HG03432 (cell line): ENCODE measurements around the gene CNTRL.
A peak's percentile ranks its signal among the peaks of the same experiment; 100 is the strongest.
"Not testable (repeated sequence)": the region's sequence is repeated elsewhere in the genome, so short reads cannot be mapped to it uniquely, and the experiment has no call there.

ENCODE experiments used
- ATAC-seq: cut with Tn5 transposase; IDR thresholded peaks from one replicate; pipeline ENCODE4 v1.9.1; 2021; ENCODE audit warnings: mild to moderate bottlenecking, moderate library complexity; ENCODE audit not compliant: unreplicated experiment

Gene CNTRL

DNA sequence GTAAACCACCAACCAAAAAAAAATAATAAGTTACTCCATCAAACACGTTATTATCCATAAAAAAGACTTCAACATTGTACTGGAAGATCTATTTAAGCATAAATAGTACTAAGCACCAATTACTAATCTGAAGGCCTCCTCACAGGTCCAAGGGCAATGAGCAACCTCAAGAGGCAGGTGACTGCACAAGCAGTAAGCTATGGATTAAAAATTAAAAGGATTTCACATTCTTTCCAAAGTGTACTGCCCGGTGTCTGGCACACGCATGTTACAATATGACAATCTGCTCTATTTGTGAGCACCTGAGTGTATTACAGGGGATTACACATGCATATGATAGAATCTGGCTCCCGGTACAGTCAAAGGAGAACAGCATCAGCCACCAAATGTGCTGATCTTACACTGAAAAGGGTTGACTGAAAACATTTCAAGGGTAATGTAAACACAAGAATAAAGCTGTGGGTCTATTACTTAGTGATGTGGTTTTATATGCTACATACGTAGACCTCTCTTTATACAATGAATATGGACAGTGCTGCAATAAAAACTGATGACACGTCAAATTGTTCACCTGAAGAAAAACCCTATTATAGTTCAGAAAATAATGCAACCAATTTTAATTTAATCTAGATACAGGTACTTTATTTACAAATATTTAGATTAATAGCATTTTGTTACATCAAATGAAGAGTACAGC, 104.1 kb downstream of the CNTRL start:
- ATAC-seq = no peak

DNA sequence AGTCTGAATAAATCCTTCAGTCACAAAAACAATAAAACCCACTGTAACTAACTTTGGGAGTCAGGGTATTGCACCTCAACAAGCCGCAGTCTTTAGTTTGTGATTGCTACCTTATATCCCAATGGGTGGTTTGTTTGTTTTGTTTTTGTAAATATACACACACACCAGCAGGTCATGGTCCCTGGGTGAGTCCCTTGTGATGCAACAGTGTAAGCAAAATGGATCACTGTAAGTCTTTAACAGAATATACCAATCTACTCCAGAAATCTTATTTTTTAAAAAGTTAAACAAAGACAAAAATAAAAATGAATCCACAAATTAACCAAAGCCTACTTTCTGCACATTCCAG, 104.6 kb downstream of the CNTRL start:
- ATAC-seq = not testable (repeated sequence)

DNA sequence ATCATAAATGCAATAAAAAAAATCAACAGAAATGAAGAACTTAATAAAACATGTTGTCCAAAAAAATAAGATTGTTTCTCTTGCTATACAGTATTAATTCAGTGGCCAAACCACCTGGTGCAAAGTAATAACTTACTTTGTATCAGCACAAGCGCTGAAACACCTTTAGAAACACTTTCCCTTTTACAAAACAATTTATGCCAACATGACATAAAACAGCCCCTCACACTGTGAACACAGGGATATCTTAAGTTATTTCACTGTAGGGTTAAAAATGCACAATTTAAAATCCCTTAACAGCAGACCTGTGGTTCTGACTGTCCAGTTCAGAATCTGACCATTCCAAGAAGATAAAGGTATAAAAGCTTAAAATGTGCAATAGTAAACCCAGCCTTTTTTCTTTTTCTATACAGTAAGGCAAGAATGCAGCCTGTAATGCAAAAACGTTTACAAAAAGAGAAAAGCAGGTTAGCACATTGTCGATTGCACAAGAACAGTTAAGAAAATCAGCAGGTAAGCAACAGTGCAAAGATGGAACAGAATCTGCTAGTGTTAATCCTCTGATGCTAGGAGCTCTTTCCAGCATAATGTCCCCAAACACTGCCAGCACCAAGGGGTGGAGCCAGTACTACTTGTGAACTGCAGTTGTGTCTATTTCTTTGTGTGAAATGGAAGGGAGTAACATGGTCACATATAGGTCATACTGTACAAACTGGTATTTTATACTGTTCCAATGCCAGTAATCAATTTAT, 105.4 kb downstream of the CNTRL start:
- no peak for ATAC-seq

DNA sequence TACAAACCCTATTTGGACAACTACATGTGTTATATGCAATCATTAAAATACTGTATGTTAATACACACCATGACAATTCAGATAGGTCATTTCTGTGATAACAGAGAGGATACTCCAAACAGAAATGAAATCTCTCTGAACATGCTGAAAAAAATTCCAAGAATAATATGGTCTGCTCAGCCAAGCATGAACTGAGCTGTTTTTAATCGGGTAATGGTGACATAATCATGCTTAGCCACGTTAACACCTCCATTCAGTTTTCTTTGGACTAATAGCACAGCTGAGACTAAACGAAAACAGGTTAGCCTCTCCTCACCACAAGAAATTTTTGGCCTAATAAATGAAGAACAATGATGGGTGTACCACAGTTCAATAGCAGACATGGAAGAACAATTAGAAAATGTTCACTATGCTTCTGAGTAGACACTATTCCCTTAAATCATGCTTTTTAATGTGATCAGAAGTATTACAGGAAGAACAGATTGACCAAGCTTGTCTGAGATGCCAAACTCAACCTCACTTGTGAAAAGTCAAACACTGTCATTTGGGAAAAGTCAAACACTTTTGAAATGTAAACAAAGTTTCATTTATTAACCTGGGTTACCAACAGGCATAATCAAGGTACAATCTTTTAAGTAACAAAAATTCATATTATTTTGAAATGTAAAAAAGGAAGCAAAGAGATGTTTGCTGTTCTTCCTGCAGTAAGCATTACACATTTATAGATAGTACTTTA, 107.5 kb downstream of the CNTRL start:
- ATAC-seq = no peak

DNA sequence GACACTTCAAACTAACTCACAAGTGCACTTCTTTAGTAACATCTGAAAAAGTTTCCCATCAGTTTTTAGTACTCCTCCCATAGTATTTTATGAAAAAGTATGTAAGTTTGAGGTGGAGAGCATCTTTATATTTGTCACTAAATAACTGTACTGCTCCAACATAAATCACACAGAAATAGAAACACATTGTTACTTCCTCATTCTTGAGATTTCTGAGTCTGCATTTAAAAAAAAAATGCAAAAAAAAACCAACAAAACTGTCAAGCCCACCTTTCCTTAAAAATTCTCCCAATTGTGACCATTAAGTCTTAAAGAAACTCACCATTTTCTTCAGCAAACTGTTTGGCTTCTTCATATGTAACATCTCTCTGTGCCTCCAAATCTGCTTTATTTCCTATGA, 108.2 kb downstream of the CNTRL start:
- ATAC-seq = no peak

DNA sequence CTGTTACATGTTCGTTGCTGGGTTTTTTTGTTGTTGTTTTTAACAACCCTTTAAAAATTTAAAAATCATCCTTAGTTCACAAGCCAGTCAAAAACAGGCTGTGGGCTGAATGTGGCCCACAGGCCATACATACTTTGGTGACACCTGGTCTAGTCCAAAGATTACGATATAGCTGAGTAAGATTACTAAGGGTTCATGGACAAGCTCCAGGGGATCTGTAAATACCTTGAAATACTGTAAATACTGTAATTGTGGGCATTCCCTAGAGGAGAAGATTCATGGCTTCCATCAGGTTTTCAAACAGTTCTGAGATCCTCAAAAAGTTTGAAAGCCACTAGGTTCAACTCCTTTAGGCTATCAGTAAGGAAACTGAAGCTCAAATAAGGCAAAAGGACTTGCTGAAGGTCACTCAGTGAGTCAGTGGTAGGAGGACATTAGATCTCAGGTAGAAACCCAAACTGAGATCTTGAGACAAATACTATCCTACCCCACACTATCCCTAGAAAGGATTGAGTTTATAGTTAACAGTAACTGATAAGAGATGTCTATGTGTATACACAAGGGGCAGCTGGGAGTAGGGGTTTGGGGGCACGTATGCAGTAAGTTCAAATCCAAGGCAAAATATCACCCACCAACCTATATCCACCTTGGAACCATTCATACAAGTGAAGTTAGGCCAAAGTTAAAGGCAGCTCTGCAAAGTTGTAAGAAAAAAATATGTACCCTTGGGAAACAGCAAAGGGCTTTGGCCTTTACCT, 109.1 kb downstream of the CNTRL start:
- ATAC-seq = no peak

DNA sequence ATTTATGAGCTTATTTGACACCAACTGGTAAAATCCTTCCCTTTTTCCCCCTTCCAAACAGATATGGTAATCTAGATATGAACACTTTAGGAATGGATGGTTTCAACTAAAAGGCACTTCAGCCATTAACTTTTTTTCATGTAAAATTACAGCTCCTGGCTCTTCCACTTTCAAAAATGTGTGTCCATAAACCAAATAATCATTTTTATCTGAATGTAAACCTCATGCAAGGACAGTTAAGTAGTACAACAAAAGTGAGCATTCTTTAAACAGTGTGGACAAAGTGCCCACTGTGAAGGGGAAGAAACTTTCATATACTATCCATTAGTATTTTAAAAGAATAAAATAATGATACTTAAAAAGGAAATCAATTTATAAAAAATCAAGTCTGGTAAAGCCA, 109.7 kb downstream of the CNTRL start:
- ATAC-seq = no peak

DNA sequence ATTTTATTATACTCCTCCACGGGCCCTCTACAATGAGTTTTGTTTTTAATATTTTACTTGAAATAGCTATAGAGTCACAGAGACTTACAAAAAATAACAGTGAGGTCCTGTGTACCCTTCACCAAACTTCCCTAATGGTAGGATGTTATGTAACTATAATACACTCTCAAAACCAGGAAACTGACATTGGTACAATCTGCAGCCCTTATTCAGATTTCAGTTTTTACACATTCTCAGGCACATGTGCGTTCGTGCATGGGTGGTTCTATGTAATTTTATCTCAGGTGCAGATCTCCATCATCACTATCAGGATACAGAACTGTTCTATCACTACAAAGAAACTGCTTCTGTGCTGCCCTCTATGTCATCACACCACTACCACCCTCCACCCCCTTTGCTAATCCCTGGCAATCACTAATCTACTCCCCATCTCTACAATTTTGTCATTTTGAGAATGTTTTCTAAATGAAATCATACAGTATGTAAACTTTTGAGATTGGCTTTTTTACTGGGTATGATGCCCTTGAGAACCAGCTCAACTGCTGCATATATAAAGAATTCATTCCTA, 110.5 kb downstream of the CNTRL start:
- ATAC-seq = no peak

DNA sequence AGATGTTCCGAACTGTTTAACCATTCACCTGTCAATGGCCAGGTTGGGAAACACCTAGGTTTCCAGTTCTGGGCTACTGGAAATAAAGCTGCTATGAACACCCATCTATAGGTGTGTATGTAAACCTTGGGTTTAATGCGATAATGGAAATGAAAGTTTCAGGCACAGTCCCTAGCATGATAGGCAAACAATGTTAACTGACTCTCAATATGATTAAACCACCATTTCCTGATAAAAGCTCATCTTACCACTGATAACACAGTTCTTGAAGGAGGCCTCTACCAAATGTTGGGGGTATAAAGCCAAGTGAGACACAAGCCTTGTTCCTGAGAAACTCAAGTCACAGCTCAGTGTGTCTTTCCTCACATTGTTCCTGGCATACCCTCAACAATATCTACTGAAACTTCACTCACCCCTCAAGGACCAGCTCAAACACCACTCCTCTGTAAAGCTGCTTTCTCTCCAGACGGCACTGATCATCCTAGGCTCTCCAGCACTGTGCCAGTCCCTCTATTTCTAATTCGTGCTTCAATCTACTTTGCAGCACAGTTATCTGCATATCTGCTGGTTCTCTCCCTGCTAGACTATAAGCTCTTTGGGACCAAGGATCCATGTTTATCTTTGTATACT, 111.1 kb downstream of the CNTRL start:
- ATAC-seq = no peak

DNA sequence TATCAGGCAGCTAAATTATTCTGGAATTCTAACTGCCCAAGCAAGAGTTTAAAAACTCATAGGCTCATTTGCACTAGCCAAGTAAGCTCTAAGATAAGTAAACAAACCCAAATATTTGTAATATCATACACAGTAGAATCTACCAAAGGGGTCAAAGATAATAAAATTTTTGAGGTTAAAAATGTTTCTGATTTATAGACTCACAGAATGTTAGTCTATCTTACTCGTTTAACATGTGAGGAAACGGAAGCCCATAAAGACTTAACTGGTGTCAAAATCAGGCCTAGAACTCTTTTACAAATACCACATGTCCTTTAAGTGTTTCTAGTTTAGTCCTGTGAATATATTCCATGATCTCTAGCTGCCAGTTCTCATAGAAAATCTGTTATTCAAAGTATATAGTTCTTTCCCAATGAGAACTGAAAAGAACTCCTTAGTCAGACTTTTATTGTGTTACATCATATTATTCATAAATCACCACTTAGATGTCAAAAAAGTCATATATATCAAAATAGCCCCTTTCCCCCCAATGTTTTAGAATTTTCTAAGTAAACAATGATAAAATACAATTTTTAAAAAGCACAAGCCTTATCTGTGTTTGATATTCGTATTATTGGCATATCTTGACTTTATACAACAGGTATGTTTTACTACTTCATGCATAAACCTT, 113.0 kb downstream of the CNTRL start:
- ATAC-seq = no peak

DNA sequence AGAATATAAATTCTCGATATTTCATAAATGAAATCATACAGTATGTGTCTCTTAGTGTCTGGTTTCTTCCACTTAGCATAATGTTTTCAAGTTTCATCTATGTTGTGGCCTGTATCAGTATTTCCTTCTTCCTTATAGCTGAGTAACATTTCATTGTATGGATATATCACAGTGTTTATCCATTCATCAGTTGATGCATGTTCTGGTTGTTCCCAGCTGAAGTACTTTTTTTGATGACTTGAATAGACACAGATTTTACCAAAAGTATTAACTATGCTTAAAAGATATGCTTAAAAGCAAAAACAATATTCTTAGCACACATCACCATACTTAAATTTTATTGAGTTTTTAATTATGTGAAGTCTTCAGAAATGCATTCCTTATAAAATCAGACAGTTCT, 114.3 kb downstream of the CNTRL start:
- ATAC-seq = no peak

DNA sequence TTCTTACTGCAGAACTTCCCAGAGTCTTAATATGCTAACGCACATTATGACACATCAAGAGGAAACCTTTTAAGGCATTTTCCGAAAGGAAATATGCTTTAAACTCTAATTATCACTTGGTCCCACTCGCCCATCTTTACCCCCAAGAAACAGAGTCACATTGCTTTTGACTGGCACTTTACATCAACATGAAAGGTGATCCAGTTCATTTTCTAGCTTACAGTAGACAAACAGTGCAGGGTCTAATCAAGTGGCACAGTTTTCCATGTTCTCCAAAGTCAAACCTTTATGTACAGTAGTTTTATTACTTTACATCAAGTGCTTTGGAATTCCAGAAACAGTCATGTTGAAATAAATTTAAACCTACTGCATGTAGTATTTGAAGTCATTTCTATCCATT, 114.9 kb downstream of the CNTRL start:
- ATAC-seq = no peak

DNA sequence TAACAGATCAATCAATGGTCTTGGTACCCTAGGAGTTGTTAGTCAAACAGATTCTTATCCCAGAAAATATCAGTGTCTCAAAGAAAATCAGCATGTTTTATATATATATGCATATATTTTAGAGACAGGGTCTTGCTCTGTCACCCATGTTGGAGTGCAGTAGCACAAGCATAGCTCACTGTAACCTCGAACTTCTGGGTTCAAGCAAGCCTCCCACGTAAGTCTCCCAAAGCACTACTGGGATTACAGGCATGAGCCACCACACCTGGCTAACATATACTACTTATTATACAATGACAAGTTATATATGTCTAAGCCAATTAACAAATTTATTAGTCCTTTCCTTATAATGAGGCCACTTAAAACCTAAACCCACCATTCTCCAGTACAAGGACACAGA, 116.5 kb downstream of the CNTRL start:
- no peak for ATAC-seq

DNA sequence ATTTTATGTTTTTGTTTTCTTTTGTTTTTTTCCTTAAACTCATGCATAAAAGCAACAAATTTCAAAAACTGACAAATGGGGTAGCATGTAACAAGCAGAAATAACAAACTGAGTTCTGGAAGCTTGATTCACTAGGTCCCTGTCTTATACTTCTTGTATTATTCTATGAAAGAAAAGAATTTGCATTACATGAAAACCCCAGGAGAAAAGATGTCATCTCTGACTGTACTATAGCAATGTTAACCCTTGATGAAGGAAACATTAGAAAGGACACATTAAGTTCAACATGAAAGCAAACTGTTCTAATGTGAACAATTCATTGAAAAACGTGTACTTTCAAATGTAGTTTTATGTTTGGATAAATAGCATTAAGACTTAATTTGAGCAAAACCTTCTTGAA, 117.8 kb downstream of the CNTRL start:
- no peak for ATAC-seq

DNA sequence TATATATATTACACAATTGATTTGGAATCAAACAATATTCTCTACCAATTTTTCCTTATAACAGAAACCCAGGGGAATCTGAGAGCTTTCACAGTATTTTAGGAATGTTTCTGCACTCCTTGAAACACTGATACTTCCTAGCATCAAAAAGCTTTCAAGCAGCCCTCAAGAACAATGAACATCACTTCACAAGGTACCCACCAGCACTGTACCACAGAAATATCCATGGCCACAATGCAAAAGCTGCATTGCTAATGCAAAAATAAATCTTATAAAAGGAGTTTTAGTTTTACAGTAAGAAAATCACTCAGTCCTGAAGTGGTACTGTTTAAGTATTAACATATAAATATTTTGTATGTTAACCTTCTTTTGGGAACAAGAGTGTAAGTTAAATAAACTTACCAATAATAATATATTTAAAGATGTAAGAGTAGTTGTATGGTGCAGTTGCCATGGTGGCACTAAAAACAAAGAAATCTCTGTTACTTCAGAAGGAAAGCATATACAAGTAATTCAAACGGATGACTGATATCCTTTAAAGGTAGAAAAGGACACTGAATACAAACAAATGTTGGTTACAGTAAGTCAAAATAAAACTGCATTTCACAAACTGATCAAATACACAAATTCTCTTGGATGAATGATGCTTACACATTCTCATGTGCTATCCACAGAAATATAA, 118.3 kb downstream of the CNTRL start:
- ATAC-seq = no peak

DNA sequence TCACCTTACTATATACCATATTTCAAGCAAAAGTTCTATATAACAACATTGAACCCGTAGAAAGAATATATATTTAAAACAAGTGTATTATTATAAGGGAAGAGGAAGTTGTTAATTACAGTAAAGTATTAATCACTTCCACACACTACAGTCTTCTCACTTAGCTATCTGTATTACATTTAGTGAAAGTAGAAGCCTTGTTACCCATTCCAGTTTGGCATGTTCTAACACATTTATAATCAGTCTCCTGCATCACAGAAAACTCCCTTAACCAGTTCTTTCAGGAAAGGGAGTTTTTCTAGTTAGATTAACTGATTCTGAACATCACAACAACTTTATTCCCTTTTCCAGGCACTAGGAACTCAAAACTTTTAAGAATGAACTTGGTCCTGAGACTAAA, 120.0 kb downstream of the CNTRL start:
- ATAC-seq = no peak

DNA sequence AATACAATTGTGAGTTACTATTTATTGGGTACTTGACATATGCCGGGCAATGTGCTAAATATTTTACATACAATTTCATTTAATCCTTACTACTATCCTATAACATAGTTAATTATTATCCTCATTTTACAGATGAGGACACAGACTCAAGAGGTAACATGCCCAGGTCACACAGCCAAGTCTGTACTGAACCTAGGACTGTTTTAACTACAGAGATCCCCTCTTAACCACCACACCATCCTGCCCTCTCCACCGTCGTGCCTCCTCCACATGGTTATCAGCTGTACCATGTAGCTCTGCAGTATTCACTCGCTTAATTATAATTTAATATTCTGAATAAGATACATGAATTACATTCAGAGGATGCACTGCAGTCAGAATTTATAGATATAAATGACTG, 121.6 kb downstream of the CNTRL start:
- ATAC-seq = peak; percentile 54

DNA sequence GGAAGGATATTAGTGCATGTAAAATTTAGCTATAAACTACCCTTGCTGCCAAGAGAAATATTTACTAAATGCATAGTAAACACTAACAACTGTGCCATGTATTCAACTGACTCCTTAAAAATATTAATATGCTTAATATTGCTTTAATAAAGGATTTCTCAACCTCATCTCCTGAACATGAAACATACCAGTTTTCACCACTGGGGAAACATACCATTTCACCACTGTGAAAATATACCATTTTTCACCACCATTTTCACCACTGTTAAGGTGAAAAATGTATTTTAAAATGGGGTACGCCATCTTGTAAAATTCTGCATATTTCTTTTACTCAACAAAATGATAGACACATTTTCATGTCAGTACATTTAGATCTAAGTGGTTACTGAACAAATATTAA, 122.4 kb downstream of the CNTRL start:
- ATAC-seq = no peak

DNA sequence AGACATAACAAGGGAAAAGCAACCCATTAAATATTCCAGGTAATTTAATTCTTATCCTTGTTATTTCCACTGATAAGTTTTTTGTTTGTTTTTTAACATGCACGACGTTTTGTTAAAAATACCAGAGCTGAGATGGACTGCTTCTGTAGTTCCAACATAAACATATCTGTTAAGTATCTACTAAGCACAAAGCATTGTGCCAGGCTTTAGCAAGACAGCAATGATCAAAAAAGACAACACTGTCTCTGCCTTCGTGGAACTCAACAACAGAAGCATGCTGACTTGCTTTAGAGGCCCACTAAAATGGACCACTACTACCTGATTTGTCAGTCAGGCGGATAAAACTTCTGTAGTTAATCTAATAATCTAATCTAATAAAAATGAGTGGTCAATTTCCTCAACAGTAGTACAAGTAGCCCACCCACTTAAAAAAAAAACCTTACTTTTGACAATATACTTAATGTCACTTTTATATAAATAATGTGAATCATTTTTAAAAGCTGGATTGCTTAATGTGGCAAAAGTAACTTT, 123.8 kb downstream of the CNTRL start:
- ATAC-seq = no peak
